ENCODE results near the gene ELK3.

ELK3 gene

GRCh38 chr12:96238336-96239047 lies 44.3 kb downstream of the ELK3 start:
- TF ChIP-seq CTCF (conservative IDR thresholded peaks at IDR 0.05; ENCODE audit: low read length) (no peak), EZH2phosphoT487 (IDR thresholded peaks at IDR 0.05; ENCODE audit: borderline replicate concordance) (no peak)
- Histone ChIP-seq H3K9ac (ENCODE audit: low read depth, low read length, poor library complexity, severe bottlenecking) (no peak overlapping the region), H3K36me3 (ENCODE audit: insufficient read depth, low read length) (peaks cover 52% of the 10 kb centered on the region; the same call in 1 of the 2 replicates), H2AFZ (ENCODE audit: low read length) (no peak overlapping the region), H3K9me3 (ENCODE audit: insufficient read depth, low read depth, low read length) (no peaks in the 10 kb centered on the region), H4K20me1 (ENCODE audit: insufficient read depth, low read length, poor library complexity, severe bottlenecking) (peaks cover 25% of the 10 kb centered on the region), H3K4me3 (ENCODE audit: low read length, poor library complexity, severe bottlenecking) (no peak overlapping the region), H3F3A (ENCODE audit: low read depth) (no peaks in the 10 kb centered on the region), H3K4me2 (ENCODE audit: low read depth, low read length, poor library complexity, severe bottlenecking) (no peak overlapping the region), H3K27me3 (ENCODE audit: insufficient read depth, low read length, poor library complexity, severe bottlenecking) (no peaks in the 10 kb centered on the region), H3K9me2 (replicated peaks; ENCODE audit: low read depth, low read length) (no peaks in the 10 kb centered on the region), H3K4me1 (ENCODE audit: insufficient read depth, low read length, poor library complexity, severe bottlenecking) (peaks cover 12% of the 10 kb centered on the region), H3K79me2 (ENCODE audit: insufficient read depth, low read length) (peaks cover 70% of the 10 kb centered on the region)

- H3K4me3 ChIP-seq (ENCODE audit: low read length, poor library complexity, severe bottlenecking): no peak overlapping the region
- H3K79me2 ChIP-seq (ENCODE audit: insufficient read depth, low read length): peaks cover 58% of the 10 kb centered on the region; the same call in 1 of the 2 replicates
- H3K9ac ChIP-seq (ENCODE audit: low read depth, low read length, poor library complexity, severe bottlenecking): no peak overlapping the region
- H3K27me3 ChIP-seq (ENCODE audit: insufficient read depth, low read length, poor library complexity, severe bottlenecking): no peaks in the 10 kb centered on the region
- H3K9me2 ChIP-seq (replicated peaks; ENCODE audit: low read depth, low read length): no peaks in the 10 kb centered on the region
- no peaks in the 10 kb centered on the region for H3K9me3 ChIP-seq (ENCODE audit: insufficient read depth, low read depth, low read length)
- TF ChIP-seq CTCF (conservative IDR thresholded peaks at IDR 0.05; ENCODE audit: low read length) (no peak), EZH2phosphoT487 (IDR thresholded peaks at IDR 0.05; ENCODE audit: borderline replicate concordance) (no peak)
- H3F3A ChIP-seq (ENCODE audit: low read depth): no peaks in the 10 kb centered on the region
- peaks cover 12% of the 10 kb centered on the region for H3K4me1 ChIP-seq (ENCODE audit: insufficient read depth, low read length, poor library complexity, severe bottlenecking)
- peaks cover 42% of the 10 kb centered on the region; the same call in 1 of the 2 replicates for H3K36me3 ChIP-seq (ENCODE audit: insufficient read depth, low read length)
- H2AFZ ChIP-seq (ENCODE audit: low read length): no peak overlapping the region
- H3K4me2 ChIP-seq (ENCODE audit: low read depth, low read length, poor library complexity, severe bottlenecking): no peak overlapping the region
- peaks cover 25% of the 10 kb centered on the region for H4K20me1 ChIP-seq (ENCODE audit: insufficient read depth, low read length, poor library complexity, severe bottlenecking)
These were observed 45.8 kb downstream of the ELK3 start for GRCh38 chr12:96239711-96240635.

GRCh38 chr12:96240656-96241055 lies 46.5 kb downstream of the ELK3 start:
- no peak overlapping the region for H3K9ac ChIP-seq (ENCODE audit: low read depth, low read length, poor library complexity, severe bottlenecking)
- peaks cover 25% of the 10 kb centered on the region for H4K20me1 ChIP-seq (ENCODE audit: insufficient read depth, low read length, poor library complexity, severe bottlenecking)

More at GRCh38 chr12:96240656-96241055, 46.5 kb downstream of the ELK3 start:
- Histone ChIP-seq H3K79me2 (ENCODE audit: insufficient read depth, low read length) (peaks cover 53% of the 10 kb centered on the region; the same call in 1 of the 2 replicates), H2AFZ (ENCODE audit: low read length) (no peak overlapping the region), H3K4me2 (ENCODE audit: low read depth, low read length, poor library complexity, severe bottlenecking) (no peak overlapping the region), H3K9me2 (replicated peaks; ENCODE audit: low read depth, low read length) (no peaks in the 10 kb centered on the region), H3K9me3 (ENCODE audit: insufficient read depth, low read depth, low read length) (no peaks in the 10 kb centered on the region), H3F3A (ENCODE audit: low read depth) (no peaks in the 10 kb centered on the region), H3K27me3 (ENCODE audit: insufficient read depth, low read length, poor library complexity, severe bottlenecking) (no peaks in the 10 kb centered on the region), H3K4me3 (ENCODE audit: low read length, poor library complexity, severe bottlenecking) (no peak overlapping the region), H3K36me3 (ENCODE audit: insufficient read depth, low read length) (peaks cover 42% of the 10 kb centered on the region; the same call in 1 of the 2 replicates), H3K4me1 (ENCODE audit: insufficient read depth, low read length, poor library complexity, severe bottlenecking) (peaks cover 12% of the 10 kb centered on the region)
- no peak for TF ChIP-seq EZH2phosphoT487 (IDR thresholded peaks at IDR 0.05; ENCODE audit: borderline replicate concordance)
- TF ChIP-seq CTCF (conservative IDR thresholded peaks at IDR 0.05; ENCODE audit: low read length): no peak

All from Loucy (cell line).